Parathyroid adenoma (tissue), 2 donors: ENCODE data around the gene PARD3B.

ENCODE experiments used
- H2AFZ ChIP-seq: fragments of 300-600 bp; sonication (generic); one replicate; pipeline ENCODE4 v1.7.0; 2017; ENCODE audit warnings: antibody characterized with exemption, mild to moderate bottlenecking
- H3K27ac ChIP-seq: fragments of 300-600 bp; sonication (generic); one replicate; pipeline ENCODE4 v1.7.0; 2017
- H3K27me3 ChIP-seq: fragments of 300-600 bp; sonication (generic); one replicate; pipeline ENCODE4 v1.7.0; 2017; ENCODE audit warnings: low read length; ENCODE audit not compliant: control insufficient read depth, insufficient read depth
- H3K36me3 ChIP-seq: fragments of 300-600 bp; sonication (generic); one replicate; pipeline ENCODE4 v1.7.0; 2017; ENCODE audit warnings: low read length; ENCODE audit not compliant: control insufficient read depth, insufficient read depth
- H3K4me1 ChIP-seq: fragments of 300-600 bp; sonication (generic); one replicate; pipeline ENCODE4 v1.7.0; 2017; ENCODE audit warnings: control low read depth
- H3K4me2 ChIP-seq: fragments of 300-600 bp; sonication (generic); one replicate; pipeline ENCODE4 v1.7.0; 2017; ENCODE audit warnings: low read length
- H3K4me3 ChIP-seq: fragments of 300-600 bp; sonication (generic); one replicate; pipeline ENCODE4 v1.7.0; 2017; ENCODE audit warnings: low read depth, low read length
- H3K79me2 ChIP-seq: fragments of 300-600 bp; sonication (generic); one replicate; pipeline ENCODE4 v1.7.0; 2017; ENCODE audit warnings: control low read depth
- H3K9ac ChIP-seq: fragments of 300-600 bp; sonication (generic); one replicate; pipeline ENCODE4 v1.7.0; 2017; ENCODE audit warnings: mild to moderate bottlenecking
- H3K9me3 ChIP-seq: fragments of 300-600 bp; sonication (generic); one replicate; pipeline ENCODE4 v1.7.0; 2017; ENCODE audit warnings: low read length; ENCODE audit not compliant: control insufficient read depth
- CTCF ChIP-seq: fragments of 300-600 bp; sonication (generic); IDR thresholded peaks from one replicate; pipeline ENCODE4 v1.7.0; 2017; ENCODE audit warnings: antibody characterized with exemption, mild to moderate bottlenecking
- donor health status: primary hyperparathyroidism.

Gene PARD3B

DNA sequence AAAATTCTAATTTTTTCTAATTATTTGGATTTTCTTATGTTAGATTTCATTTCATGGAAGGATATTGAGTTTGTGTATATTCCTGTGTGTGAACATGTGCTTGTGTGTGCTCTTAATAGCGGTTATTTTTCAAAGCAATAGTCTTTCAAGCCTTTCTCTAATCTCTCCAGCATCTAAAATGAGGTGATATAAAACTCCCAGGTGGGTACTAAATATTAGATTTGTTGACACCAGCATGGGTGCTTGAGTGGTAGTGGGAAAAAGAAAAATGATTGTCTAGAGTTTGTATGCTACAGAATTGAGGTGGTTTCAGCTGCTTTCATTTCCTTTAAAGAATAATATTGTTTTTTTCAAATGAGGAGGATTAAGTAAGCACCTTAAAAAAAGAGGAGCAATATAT, 296.8 kb downstream of the PARD3B start:
- Histone ChIP-seq H3K9me3 (no peaks in the 10 kb centered on the region), H3K27ac (no peak overlapping the region), H3K79me2 (peaks cover 12% of the 10 kb centered on the region), H3K4me3 (no peak overlapping the region), H3K4me2 (no peak overlapping the region), H3K27me3 (no peaks in the 10 kb centered on the region), H3K36me3 (no peaks in the 10 kb centered on the region), H3K9ac (no peak overlapping the region), H3K4me1 (peaks cover 6% of the 10 kb centered on the region), H2AFZ (no peak overlapping the region)
- TF ChIP-seq CTCF, result no peak

DNA sequence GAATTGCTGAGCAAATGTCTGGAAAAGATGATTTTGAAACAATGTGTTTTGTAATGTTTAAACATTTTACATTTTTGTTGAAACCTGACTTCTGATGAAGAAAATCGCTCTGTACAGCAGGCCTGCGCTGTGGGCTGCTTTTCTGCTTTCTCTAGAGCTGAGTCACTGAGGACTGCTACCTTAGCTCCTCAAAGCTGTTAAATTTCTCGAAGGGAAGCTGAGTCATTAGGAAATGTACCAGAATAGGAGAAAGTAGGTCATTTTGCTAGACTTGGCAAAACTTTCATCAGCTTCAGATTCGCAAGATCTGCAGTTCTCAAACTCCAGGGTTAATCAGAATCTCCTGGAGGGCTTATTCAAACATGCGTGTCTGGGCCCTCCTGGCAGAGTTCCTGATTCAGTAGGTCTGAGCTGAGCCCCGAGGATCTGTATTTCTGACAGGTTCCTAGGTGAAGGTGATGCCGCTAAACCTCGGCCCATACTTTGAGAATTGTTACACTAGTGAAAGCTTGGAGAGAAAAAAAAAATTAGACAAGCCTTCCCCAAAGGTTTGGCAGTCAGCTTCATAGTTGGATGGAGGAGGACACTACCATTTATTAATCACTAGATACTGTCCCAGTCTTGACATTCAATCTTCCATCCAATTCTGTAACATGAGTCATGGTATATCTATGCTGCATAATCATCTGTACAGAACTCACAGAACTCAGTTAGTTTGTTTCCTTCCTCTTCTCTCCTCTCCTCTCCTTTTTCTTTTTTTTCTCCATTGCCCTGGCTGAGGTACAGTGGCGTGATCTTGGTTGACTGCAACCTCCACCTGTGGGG, 297.6 kb downstream of the PARD3B start:
- H3K4me3 ChIP-seq, result no peak overlapping the region
- H3K27ac ChIP-seq, result peak overlapping the region; percentile 42
- H3K4me2 ChIP-seq, result peak overlapping the region; percentile 13
- peak overlapping the region; percentile 25 for H2AFZ ChIP-seq
- peaks cover 6% of the 10 kb centered on the region for H3K4me1 ChIP-seq
- no peak for TF ChIP-seq CTCF
- no peak overlapping the region for H3K9ac ChIP-seq
- H3K79me2 ChIP-seq, result peaks cover 10% of the 10 kb centered on the region
- no peaks in the 10 kb centered on the region for H3K36me3 ChIP-seq
- H3K27me3 ChIP-seq, result no peaks in the 10 kb centered on the region
- no peaks in the 10 kb centered on the region for H3K9me3 ChIP-seq

- H3K36me3 ChIP-seq, result no peaks in the 10 kb centered on the region
- no peak for TF ChIP-seq CTCF
- H2AFZ ChIP-seq, result no peak overlapping the region
- H3K27ac ChIP-seq, result no peak overlapping the region
- no peak overlapping the region for H3K4me3 ChIP-seq
- no peaks in the 10 kb centered on the region for H3K9me3 ChIP-seq
- H3K4me1 ChIP-seq, result peaks cover 6% of the 10 kb centered on the region
- no peaks in the 10 kb centered on the region for H3K27me3 ChIP-seq
- peaks cover 14% of the 10 kb centered on the region for H3K79me2 ChIP-seq
- no peak overlapping the region for H3K9ac ChIP-seq
- H3K4me2 ChIP-seq, result no peak overlapping the region
These were observed 301.2 kb downstream of the PARD3B start for GRCh38 chr2:204846471-204846870.

DNA sequence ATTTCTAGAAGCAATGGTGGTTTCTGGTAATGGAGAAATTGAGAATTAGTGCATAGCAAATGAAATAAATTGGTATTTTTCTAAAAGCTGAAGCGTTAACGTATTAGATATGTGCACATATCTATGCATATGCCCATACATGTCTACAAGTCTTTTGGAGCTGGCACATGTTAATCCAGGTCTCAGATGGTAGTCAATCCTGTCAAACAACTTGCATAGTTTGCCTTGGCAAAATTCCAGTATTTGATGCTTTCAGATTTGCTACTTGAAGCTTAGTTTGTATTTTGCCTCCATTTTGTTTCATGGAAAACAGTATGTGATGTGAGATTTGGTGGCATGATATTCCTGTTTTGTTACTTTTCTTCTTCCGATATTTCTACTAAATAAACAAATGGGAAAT, 304.6 kb downstream of the PARD3B start:
- no peaks in the 10 kb centered on the region for H3K4me1 ChIP-seq
- H3K4me2 ChIP-seq, result no peak overlapping the region
- no peaks in the 10 kb centered on the region for H3K36me3 ChIP-seq
- H3K27me3 ChIP-seq, result no peaks in the 10 kb centered on the region
- H3K4me3 ChIP-seq, result no peak overlapping the region
- H2AFZ ChIP-seq, result no peak overlapping the region
- H3K9me3 ChIP-seq, result no peaks in the 10 kb centered on the region
- H3K27ac ChIP-seq, result no peak overlapping the region
- no peak for TF ChIP-seq CTCF
- H3K9ac ChIP-seq, result no peak overlapping the region
- H3K79me2 ChIP-seq, result peaks cover 16% of the 10 kb centered on the region

- Histone ChIP-seq H3K4me2 (no peak overlapping the region), H3K4me1 (no peaks in the 10 kb centered on the region), H3K36me3 (no peaks in the 10 kb centered on the region), H3K4me3 (no peak overlapping the region), H3K9me3 (no peaks in the 10 kb centered on the region), H3K79me2 (peaks cover 17% of the 10 kb centered on the region), H2AFZ (no peak overlapping the region), H3K27ac (no peak overlapping the region), H3K27me3 (no peaks in the 10 kb centered on the region), H3K9ac (no peak overlapping the region)
- no peak for TF ChIP-seq CTCF
These were observed 305.3 kb downstream of the PARD3B start for GRCh38 chr2:204850581-204850980.
